ENCODE results near the gene NEU1. TPM values are rescaled to one million over a fixed set of nuclear protein-coding genes. Genes with fewer than 3 reads are reported as not detected.
A peak's percentile ranks its signal among the peaks of the same experiment; 100 is the strongest.
"Not testable (repeated sequence)": the region's sequence is repeated elsewhere in the genome, so short reads cannot be mapped to it uniquely, and the experiment has no call there.

NEU1 gene
- total RNA-seq, 2 experiments from 2014 or later, result 5.5 to 13.4 TPM

DNA sequence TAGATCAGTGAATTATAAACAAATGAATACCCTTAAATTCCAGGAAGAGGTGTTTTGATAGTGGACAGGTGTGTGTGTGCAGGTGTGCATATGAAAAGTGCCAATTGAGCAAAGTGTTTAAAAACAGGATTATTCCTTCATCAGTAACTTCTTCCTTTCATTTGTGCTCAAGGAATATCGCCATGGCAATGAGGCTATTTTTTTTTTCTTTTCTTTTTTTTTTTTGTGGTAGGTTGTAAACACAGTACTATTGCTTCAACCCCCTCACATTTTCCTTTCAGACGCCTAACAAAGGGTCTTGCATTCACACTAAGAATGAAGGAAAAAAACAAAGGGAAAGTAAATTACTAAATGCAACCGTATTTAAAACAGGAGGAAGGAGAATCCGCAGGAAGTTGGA, 37.1 kb downstream of the NEU1 start:
- Histone ChIP-seq H3K4me1 (ENCODE audit: insufficient read depth, low read length, poor library complexity, severe bottlenecking) (peaks cover 49% of the 10 kb centered on the region), H3K79me2 (ENCODE audit: insufficient read depth, low read depth, low read length) (peaks cover 11% of the 10 kb centered on the region), H2AFZ (ENCODE audit: low read length) (no peak overlapping the region), H3K9me3 (ENCODE audit: low read length) (no peaks in the 10 kb centered on the region), H3K27ac (ENCODE audit: low read depth, low read length, poor library complexity, severe bottlenecking) (no peak overlapping the region), H3K4me2 (ENCODE audit: low read length) (peak overlapping the region; percentile 18; the same call in 1 of the 2 replicates), H3K9me2 (ENCODE audit: insufficient read depth, low read length) (no peaks in the 10 kb centered on the region), H3K4me3 (ENCODE audit: low read depth, low read length, poor library complexity, severe bottlenecking) (no peak overlapping the region), H3K36me3 (ENCODE audit: insufficient read depth, low read length) (no peaks in the 10 kb centered on the region), H4K20me1 (ENCODE audit: insufficient read depth, low read length) (no peaks in the 10 kb centered on the region)
- TF ChIP-seq, protein P1, sequence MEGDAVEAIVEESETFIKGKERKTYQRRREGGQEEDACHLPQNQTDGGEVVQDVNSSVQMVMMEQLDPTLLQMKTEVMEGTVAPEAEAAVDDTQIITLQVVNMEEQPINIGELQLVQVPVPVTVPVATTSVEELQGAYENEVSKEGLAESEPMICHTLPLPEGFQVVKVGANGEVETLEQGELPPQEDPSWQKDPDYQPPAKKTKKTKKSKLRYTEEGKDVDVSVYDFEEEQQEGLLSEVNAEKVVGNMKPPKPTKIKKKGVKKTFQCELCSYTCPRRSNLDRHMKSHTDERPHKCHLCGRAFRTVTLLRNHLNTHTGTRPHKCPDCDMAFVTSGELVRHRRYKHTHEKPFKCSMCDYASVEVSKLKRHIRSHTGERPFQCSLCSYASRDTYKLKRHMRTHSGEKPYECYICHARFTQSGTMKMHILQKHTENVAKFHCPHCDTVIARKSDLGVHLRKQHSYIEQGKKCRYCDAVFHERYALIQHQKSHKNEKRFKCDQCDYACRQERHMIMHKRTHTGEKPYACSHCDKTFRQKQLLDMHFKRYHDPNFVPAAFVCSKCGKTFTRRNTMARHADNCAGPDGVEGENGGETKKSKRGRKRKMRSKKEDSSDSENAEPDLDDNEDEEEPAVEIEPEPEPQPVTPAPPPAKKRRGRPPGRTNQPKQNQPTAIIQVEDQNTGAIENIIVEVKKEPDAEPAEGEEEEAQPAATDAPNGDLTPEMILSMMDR (conservative IDR thresholded peaks at IDR 0.05; ENCODE audit: low read length), result no peak
- no peak for TF ChIP-seq EZH2phosphoT487 (IDR thresholded peaks at IDR 0.05; ENCODE audit: borderline replicate concordance, low read depth, low read length)
- ChIA-PET CTCF (ENCODE audit: unreplicated experiment) (no interaction called here), POLR2A (no interaction called here)
- intact Hi-C loops (cut with micrococcal nuclease; ENCODE audit: unreplicated experiment), result no loop called here
- BruUV-seq (replicated peaks), result no TSS peak
- DNase-seq (ENCODE audit: low spot score), result no peak

DNA sequence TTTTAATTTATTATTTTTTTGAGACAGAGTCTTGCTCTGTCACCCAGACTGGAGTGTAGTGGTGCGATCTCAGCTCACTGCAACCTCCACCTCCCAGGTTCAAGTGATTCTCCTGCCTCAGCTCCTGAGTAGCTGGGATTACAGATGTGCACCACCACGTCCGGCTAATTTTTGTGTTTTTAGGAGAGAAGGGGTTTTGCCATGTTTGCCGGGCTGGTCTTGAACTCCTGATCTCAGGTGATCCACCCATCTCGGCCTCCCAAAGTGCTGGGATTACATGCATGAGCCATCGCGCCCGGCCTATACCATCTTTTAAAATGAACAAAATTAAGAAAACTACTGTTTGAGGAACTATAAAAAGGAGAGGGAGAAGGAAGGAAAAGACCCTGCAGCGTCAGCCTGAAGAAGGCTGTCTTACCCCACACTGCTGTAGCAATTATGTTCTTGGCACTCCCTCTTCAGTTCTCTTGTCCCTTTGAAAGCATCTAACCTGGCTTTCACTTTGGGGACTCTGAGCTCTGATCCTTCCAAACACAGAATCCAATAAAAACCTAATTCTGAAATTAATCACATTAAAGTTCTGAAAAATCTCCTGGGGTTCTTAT, 38.9 kb downstream of the NEU1 start:
- H3K36me3 ChIP-seq (ENCODE audit: insufficient read depth, low read length); BruUV-seq (replicated peaks); H3K27ac ChIP-seq (ENCODE audit: low read depth, low read length, poor library complexity, severe bottlenecking); DNase-seq (ENCODE audit: low spot score); H3K9me3 ChIP-seq (ENCODE audit: low read length); H2AFZ ChIP-seq (ENCODE audit: low read length); H3K9me2 ChIP-seq (ENCODE audit: insufficient read depth, low read length); CTCF ChIA-PET (ENCODE audit: unreplicated experiment); H3K79me2 ChIP-seq (ENCODE audit: insufficient read depth, low read depth, low read length); H3K4me2 ChIP-seq (ENCODE audit: low read length); H4K20me1 ChIP-seq (ENCODE audit: insufficient read depth, low read length); H3K4me3 ChIP-seq (ENCODE audit: low read depth, low read length, poor library complexity, severe bottlenecking); intact Hi-C loops (cut with micrococcal nuclease; ENCODE audit: unreplicated experiment): not testable (repeated sequence)
- peaks cover 49% of the 10 kb centered on the region for H3K4me1 ChIP-seq (ENCODE audit: insufficient read depth, low read length, poor library complexity, severe bottlenecking)
- POLR2A ChIA-PET, result interaction anchor here (1.4 to 2.3 kb wide), 2 partner anchors 16 to 85 kb away, joined by 3 to 9 read pairs; partner anchors contain the start of gene LSM2

DNA sequence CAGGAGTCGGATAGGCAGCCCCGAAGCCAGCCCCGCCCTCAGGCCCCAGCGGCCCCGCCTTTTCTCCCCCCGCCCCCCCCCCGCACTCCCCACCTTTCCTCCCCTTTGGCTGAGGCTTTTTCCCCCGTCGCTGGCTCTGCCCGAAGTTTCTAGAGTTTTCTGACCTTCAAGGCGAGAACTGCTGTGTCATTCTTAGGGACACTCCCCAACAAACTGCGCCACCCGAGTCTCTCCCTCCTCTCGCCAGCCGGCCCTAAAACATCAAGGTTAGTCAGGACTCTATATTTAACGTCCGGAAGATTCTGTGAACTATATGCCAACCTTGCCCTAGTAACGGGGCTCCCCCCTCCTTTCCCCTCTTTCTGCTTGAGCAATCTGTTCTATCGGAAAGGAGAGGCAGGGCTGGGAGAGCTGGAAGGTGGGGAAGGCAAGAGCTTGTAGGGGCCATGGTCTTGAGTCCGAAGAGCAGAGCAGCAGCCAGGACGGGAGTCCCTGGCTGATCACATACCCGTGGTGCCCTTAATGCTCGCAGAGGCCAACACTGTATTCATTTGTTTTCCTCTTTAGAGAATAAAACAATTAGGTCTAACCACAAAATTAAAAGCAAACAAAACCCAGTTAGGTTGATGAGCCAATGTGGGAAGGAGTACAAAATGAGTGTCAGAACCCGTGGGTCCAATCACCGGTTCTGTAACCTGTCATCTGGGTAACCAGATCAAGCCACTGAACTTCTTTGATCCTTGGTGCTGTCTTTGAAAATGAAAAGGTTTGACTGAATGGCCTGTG, 40.4 kb downstream of the NEU1 start:
- ChIA-PET CTCF (ENCODE audit: unreplicated experiment) (interaction anchor here (0.6 to 1.2 kb wide), 2 partner anchors 15 to 111 kb away, joined by 3 read pairs; partner anchors contain the start of gene LSM2), POLR2A (interaction anchor here (1.0 to 2.3 kb wide), 3 partner anchors 15 to 84 kb away, joined by 3 to 9 read pairs (median 3); partner anchors contain the start of genes LSM2 and VARS1)
- Histone ChIP-seq H3K9me2 (ENCODE audit: insufficient read depth, low read length) (no peaks in the 10 kb centered on the region), H3K79me2 (ENCODE audit: insufficient read depth, low read depth, low read length) (no peaks in the 10 kb centered on the region), H3K4me2 (ENCODE audit: low read length) (peak overlapping the region; percentile 85), H4K20me1 (ENCODE audit: insufficient read depth, low read length) (no peaks in the 10 kb centered on the region), H2AFZ (ENCODE audit: low read length) (peak overlapping the region; percentile 97), H3K4me3 (ENCODE audit: low read depth, low read length, poor library complexity, severe bottlenecking) (peak overlapping the region; percentile 70), H3K36me3 (ENCODE audit: insufficient read depth, low read length) (no peaks in the 10 kb centered on the region), H3K27ac (ENCODE audit: low read depth, low read length, poor library complexity, severe bottlenecking) (peak overlapping the region; percentile 34), H3K4me1 (ENCODE audit: insufficient read depth, low read length, poor library complexity, severe bottlenecking) (peaks cover 62% of the 10 kb centered on the region), H3K9me3 (ENCODE audit: low read length) (no peaks in the 10 kb centered on the region)
- TSS peak; percentile 93 for BruUV-seq (replicated peaks)
- TF ChIP-seq, protein P1 (conservative IDR thresholded peaks at IDR 0.05; ENCODE audit: low read length), result 0 out of 2 replicates have a peak, but pooled peaks have one; percentile 15
- TF ChIP-seq EZH2phosphoT487 (IDR thresholded peaks at IDR 0.05; ENCODE audit: borderline replicate concordance, low read depth, low read length), result no peak
- DNase-seq (ENCODE audit: low spot score), result peak; percentile 58
- intact Hi-C loops (cut with micrococcal nuclease; ENCODE audit: unreplicated experiment), result no loop called here

Measured in OCI-LY7 (cell line).